Fibroblast of skin of left quadriceps (primary cell): ENCODE data around the gene ZBTB33.

Experiments used
- DNase-seq, 2 experiments: peaks; one replicate each; pipeline ENCODE4 v3.0.0-alpha.2; 2013; ENCODE audit warnings: low read depth in 2 of 2

The ZBTB33 gene, protein sequence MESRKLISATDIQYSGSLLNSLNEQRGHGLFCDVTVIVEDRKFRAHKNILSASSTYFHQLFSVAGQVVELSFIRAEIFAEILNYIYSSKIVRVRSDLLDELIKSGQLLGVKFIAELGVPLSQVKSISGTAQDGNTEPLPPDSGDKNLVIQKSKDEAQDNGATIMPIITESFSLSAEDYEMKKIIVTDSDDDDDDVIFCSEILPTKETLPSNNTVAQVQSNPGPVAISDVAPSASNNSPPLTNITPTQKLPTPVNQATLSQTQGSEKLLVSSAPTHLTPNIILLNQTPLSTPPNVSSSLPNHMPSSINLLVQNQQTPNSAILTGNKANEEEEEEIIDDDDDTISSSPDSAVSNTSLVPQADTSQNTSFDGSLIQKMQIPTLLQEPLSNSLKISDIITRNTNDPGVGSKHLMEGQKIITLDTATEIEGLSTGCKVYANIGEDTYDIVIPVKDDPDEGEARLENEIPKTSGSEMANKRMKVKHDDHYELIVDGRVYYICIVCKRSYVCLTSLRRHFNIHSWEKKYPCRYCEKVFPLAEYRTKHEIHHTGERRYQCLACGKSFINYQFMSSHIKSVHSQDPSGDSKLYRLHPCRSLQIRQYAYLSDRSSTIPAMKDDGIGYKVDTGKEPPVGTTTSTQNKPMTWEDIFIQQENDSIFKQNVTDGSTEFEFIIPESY

DNA sequence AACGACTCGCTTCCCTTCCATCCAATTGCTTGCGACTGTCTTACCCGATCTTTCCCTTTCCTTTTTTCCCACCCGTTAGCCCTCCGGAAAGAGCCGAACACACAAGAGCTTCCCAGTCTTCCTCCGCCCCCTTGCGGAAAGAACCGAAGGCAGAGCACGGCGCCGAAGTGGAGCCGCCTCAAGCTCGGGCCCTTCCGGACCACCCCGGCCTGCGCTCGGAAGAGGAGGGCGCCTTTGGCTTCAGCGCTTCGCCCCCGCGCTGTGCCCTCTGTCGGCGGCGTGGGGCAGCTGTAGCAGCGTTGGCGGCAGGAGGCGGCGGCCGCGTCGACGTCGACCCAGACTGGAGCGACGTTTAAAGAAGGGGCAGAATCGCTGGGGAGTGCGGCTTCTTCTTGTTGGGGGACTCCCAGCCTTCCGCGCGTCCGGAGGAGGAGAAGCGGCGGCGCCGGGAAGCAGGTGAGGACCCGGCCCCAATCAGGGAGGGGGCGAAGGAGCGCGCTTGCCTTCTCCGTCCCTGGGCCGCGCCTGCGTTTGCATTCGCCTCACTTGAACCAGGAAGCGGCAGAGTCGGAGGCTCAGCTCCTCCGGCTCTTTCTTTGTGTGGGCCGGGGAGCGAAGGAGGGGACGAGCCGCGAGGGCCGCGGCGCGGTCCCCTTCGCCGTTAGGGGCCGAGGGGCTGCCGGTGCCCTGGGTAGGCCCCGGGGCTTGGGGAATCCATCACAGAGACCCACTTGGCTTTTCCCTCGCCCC, at the start of gene ZBTB33:
ZBTB33 (plus strand) TSS at position 291 of the 750 bp plus-strand sequence. CDS start 2,604 bp downstream, outside the sequence.
- DNase-seq = peak; percentile 84 to 88

DNA sequence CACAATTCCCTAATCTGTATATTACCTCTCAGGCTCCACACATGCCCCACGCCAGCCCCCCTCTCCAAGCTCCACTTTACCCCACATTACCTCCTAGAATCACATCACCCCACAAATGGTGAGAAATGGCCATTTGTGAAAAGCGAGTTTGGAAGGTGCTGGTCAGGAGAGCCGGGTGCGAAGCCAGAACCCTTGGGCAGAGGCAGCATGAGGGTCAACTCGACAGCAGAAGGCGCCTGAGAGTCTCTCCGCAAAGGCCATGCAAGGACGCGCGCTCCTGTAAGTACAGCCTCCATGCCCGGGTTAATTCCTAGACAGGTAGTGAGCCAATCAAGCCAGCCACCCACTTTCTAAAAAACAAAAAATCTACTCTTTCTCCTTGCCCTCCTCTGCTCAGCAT, 49.8 kb upstream of the ZBTB33 start:
- no peak for DNase-seq

DNA sequence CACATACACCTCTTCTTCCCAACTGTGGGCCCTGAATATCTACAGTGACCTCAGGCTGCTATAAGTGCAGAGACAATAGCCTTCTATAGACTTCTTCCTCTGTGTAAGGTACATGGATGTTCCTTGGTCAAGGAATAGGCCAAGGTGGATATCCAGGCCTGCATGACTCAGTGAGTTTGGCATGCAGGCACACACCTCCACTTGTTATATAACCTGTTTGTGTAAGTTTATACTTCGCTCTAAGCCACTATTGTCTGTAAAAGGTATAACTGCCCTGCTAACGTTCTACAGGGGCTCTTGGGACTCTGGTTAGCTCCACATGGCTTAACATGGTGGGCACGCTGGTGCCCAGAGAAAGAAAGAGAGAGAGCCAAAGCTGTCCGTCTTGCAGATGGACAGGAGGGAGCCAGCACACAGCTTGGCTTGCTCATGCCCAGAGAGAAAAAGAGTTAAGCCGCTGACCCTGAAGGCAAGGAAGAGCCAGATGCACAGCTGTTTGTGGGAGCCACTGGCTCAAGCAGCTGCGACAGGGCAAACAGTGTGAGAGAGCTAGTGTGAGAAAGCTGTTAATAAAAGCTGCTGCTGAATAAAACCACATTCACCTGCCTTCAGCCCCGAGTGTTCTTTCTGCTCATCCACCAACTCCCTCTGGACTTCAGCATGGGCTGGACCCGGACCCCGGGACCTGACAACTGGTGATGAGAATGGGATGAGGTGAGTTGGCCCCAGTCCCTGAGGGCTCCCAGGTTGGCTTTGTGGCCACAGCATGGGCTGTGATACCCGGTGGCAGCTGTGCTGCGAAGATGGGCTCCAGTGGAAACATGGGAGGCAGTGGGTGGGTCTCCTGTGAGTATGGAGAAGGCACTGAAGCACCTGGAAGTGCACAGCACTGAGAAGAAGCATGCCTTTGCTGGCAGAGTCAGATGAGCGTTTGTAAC, 44.5 kb upstream of the ZBTB33 start:
- DNase-seq = no peak

DNA sequence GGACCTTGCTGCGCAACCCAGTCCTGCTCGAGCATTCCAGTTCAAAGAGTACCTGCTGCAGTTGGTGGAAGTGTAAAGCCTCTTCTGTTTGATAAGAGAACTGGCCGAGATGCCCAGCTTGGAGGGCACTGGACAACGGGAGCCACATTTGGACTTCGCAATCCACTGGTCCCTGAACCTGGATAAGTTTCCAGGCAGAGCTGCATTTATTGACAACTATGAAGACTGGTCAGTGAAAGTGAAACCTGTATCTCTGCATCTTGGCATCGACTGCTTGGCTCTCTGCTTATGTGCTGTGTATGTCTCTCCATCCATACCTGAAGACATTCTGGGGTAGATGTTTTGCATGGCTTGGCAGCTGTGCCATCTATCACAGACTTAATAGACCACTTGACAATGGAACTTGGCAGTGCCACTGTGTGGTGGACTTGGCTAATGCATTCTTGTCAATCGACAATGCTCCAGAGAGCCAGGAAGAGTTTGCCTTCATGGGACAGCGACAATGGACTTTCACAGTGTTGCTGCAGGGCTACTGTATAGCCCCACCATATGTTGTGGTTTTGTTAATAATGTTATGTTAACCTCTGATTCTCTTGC, 43.5 kb upstream of the ZBTB33 start:
- no peak for DNase-seq

DNA sequence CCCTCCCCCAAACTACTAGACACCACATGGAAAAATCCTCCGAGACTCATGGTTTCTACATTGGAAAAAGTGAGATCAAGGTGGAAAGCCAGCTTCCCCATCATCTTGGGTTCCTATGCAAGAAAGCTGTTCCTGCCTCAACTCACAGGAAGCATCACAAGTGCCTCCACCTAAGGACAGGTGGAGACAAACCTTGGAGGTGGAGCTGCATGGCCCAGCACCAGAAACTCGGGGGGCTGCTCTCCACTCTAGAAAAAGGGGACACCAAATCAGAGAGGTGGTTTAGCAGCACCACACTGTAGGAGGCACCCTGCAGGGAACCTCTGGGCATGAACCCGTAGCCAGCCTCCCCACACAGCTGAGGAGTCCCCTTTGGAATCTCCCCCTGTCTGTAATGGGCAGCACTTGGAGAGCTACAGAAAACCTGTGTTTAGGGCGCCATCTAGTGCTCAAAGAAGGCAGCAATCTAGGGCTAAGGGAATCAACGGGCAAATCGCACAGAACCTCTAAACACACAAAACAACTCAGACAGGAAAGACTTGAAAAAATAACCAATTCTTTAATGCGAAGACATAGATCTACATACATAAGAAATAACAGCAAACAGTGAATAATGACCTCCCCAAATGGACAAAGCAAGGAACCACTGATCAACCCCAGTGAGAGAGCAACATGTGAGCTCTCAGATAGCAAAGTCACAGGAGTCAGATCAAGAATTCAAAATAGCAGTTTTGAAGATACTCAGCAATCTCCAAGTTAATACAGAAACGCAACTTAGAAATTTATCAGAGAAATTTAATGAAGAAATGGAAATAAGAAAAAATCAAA, 37.0 kb upstream of the ZBTB33 start:
- DNase-seq = peak; percentile 3 to 14

DNA sequence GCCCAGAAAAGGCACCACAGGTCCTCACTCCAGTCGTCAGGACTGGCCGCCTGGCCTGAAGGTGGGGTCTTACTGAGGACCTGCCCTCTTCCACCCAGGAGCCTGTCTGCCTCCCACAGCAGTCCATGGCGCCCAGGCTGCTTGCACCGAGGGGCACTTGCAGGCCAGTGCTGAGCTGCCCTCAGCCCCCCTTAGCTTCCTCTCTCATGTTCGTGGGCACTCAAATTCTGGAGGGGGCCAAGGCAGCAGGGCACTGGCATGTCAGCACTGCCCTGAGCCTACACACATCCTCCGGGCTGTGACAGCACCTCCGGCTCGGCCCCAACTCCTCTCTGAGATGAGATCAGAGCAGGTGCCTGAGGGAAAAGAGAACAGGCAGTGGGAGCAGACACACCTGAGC, 27.2 kb upstream of the ZBTB33 start:
- no peak for DNase-seq

DNA sequence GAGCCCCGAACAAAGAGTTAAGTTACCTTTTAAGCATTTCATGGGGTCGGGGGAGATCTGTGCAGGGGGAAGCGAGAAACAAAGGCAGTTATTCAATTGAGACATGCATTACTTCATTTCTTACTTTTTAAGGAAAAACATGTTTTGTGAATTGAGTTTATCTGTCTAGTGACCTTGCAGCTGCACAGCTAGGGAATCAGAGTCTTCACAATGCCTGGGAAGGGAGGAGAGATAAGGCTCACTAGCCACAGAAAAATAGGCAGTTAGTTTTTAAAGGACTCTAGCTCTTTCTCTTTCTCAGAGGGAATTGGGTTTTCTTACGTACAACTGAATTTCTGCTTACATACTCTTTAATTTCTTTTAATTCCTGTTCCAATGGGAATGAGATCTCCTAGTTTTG, 26.2 kb upstream of the ZBTB33 start:
- DNase-seq = no peak

DNA sequence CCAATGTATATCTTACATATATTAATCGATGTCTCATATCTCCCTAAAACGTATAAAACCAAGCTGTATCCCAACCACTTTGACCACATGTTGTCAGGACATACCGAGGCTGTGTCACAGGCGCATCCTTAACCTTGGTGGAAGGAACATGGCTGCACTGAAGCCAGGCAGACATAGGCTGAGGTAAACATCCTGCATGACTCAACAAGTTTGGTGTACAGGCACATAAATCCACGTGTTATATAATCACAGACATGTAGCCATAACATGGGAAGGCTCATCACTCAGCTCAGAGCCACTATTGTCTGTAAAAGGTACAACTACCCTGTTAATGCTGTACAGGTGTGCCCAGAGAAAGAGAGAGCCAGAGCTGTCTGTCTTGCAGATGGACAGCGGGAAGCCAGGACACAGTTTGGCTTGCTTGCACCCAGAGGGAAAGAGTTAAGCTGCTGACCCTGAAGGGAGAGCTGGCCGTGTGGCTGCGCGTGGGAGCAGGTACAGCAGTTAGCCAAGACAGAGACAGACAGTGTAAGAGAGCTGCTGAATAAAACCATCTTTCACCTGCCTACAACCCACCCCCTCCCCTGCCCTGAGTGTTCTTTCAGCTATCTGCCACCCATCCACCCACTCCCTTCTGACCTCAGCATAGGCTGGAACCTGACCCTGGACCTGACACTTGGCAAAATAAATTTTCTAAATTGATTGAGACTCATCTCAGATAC, 22.3 kb upstream of the ZBTB33 start:
- no peak for DNase-seq

DNA sequence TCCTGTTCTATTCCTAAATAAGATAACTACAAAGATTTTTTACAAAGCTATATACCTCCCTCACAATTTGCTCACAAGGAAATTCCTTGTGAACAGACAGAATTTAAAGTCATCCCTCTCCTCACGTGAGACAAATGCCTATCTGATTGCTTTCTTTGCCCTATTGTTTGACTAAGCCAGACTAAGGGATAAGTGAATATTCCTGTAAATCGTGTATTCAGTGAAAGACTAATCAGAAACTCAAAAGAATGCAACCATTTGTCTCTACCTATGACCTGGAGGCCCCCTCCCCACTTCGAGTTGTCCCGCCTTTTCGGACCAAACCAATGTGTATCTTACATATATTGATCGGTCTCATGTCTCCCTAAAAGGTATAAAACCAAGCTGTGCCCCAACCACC, 15.3 kb upstream of the ZBTB33 start:
- DNase-seq = no peak

DNA sequence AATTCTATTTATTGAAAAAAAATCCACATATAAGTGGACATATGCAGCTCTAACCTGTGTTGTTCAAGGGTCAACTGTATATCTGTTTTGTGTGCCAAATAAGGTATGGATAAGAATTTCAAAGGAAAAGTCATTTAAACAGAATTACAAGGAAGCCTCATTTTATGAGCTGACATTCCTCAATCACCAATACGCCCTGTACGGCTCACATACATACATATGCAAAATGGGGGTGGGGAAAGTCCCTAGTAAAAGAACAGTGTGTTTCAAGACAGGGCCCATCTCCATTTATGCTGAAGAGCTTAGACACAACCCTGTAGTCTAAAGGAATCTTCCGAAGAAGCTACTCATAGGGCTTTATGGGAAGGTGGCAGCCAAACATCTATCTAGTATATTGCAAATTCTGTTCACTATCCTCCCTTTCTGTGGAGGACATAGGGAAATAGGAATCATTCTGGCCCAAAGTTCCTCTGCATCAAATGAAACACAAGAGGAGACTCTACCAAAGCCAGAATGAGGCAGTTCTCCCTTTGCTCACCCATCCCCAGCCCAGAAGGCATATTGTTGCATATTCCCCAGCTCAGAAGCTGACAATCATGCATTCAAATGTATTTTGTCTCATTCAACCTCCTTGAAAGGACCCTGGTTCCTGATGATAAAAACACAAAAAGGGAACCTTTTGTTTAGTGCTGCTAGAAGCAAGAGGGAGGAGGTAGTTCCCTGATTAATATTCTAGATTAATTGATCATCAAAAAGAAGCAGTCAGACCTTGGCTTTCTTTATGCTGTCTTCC, 13.7 kb upstream of the ZBTB33 start:
- DNase-seq = no peak

DNA sequence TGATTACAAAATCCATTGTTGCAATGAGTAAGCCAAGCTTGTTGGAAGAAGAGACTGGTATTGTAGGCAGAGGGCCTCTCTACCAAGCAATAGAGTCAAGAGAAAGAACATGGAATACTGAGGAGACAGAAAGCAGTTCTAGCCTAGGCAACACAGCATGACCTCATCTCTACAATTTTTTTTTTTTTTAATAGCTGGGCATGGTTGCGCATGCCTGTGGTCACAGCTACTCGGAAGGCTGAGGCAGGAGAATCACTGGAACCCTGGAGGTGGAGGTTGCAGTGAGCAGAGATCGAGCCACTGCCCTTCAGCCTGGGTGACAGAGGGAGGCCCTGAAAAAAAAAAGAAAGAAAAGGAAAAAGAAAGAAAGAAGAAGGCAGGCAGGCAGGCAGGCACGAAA, 11.7 kb upstream of the ZBTB33 start:
- DNase-seq = no peak

DNA sequence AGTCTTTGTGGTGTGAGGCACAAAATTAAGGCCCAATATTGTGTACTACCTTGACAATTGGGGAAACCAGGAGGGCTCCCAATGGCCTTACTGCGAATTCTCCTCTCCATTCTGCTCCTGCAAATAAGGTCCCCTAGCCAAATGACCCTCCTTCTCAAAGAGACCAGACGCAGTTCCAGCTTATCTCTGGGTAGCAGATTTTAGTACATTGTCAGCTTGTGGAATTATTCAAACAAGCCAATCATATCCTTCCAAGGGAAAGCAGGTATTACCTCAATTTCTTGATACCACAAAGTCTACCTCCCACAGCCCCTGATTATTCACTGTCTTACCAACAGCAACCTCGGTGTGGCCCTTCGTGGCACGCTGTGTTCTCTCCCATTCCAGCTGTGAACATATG, 7.8 kb upstream of the ZBTB33 start:
- DNase-seq = no peak

DNA sequence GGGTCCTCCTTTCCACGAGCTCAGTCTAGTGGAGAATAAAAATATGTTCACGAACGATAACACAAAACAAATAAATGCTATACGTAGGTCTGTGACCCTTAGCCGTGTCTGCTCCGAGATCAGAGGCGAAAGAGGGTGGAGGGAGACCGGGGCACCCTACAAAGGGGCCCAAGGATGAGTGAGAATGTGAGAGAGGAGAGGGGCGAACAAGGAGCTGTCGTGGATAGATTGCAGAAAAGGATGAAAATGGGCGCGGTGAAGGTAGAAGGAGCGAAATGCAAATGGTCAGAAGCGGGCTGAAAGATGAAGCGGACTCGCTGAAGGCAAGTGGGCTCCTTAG, 6.2 kb upstream of the ZBTB33 start:
- no peak for DNase-seq

DNA sequence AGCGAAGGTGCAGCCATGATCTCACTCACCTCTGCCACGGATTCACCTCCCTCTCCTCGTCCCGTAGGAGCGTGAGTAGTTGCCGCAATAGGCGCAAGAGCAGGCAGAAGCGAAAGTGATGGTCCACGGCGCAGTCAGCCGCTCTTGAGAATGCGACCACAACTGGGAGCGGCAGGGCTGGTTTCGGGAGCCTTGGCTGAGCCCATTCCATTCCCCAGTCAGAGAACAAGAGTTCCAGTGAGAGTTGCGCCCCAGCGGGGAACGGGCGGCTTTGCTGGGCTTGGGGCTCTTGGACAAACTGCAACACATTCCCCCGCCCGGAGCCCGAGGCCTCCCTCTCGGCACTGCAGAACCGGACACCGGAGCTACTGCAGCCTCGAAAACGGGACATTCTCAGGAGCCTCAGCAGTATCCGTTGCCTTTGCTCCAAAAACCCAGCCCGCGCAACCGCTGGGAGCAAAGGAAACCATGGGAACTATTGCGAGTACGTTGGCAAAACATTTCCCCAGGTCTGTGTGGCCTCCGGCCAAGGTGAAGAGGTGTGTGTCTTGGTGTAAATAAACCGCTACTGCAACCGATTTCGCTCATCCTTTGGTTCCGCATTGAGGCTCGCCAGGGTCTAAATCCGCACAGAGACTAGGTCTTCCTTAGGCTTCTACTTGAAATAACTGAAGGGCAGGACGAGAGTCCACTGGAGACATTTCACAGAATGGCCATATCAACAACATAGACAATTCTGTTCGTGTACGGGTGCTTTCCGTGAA, 5.7 kb upstream of the ZBTB33 start:
- DNase-seq = peak; percentile 51 to 55

DNA sequence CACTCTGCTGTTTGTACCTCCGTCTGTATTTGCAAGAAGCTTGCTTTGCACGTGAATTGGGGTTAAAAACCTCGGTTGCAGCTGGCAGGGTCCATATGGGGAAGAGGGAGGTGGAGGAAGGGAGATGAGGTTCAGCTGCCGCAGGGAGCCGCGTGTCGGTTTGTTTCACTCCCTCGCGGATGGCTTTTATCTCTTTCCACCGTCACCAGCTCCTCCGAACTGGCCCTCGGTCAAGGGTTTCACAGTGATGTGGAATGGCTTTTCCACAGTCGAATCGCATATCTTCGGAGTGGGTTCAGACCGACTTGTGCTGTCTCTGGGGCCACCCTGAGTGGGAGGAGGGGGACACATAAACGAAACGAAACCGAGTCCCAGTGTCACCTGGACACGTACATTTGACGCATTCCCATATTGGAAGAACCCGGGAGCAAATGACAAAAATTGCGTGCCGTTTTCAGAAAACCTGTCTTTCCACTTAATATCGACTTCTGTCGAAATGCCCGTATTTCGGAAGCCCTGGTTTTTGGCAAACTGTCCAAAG, 929 bp downstream of the ZBTB33 start:
- DNase-seq = no peak

DNA sequence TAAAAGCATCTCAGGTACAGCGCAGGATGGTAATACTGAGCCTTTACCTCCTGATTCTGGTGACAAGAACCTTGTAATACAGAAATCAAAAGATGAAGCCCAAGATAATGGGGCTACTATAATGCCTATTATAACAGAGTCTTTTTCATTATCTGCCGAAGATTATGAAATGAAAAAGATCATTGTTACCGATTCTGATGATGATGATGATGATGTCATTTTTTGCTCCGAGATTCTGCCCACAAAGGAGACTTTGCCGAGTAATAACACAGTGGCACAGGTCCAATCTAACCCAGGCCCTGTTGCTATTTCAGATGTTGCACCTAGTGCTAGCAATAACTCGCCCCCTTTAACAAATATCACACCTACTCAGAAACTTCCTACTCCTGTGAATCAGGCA, 3.2 kb downstream of the ZBTB33 start:
- no peak for DNase-seq

DNA sequence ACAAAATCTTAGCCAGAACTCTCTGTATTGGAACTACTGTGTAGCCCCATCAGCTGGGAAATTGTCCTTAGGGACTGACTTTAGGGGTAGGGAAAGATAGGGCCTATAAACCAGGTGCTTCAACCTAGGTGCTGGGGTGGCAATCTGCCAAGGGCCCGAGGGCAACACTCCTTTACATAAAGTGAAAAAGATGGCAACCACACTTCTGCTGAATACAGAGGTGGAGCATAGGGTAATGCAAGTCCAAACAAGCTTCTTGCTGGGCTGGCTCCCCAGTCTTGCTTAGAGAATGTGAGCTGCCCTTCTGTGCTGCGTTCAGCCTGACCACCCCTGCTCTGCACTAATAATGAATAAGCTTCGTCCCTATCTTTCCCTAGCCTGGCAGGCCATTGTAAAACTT, 9.8 kb downstream of the ZBTB33 start:
- no peak for DNase-seq
